KMS-11 (cell line): ENCODE data around the gene MFSD8.
"Not testable (repeated sequence)": the region's sequence is repeated elsewhere in the genome, so short reads cannot be mapped to it uniquely, and the experiment has no call there.

Experiments
- H2AFZ ChIP-seq: fragments of 200-600 bp; sonication (generic); 2 replicates; pipeline ENCODE4 v1.6.1; 2016; ENCODE audit warnings: antibody characterized with exemption, mixed run types, low read depth
- H3K27ac ChIP-seq: fragments of 200-600 bp; sonication (generic); 2 replicates; pipeline ENCODE4 v1.6.1; 2016; ENCODE audit warnings: mild to moderate bottlenecking, mixed run types
- H3K27me3 ChIP-seq: fragments of 200-600 bp; sonication (generic); 2 replicates; pipeline ENCODE4 v1.6.1; 2017; ENCODE audit warnings: mild to moderate bottlenecking, low read depth, mixed run types, moderate library complexity; ENCODE audit not compliant: insufficient read depth
- H3K36me3 ChIP-seq: fragments of 200-600 bp; sonication (generic); 2 replicates; pipeline ENCODE4 v1.6.1; 2017; ENCODE audit warnings: mild to moderate bottlenecking, mixed run types; ENCODE audit not compliant: insufficient read depth
- H3K4me1 ChIP-seq: fragments of 200-600 bp; sonication (generic); 2 replicates; pipeline ENCODE4 v1.6.1; 2016; ENCODE audit warnings: mild to moderate bottlenecking, low read depth, mixed run types; ENCODE audit not compliant: poor library complexity, severe bottlenecking
- H3K4me2 ChIP-seq: fragments of 200-600 bp; sonication (generic); 2 replicates; pipeline ENCODE4 v1.7.0; 2016; ENCODE audit warnings: mild to moderate bottlenecking, mixed run types
- H3K4me3 ChIP-seq: fragments of 200-600 bp; sonication (generic); IDR thresholded peaks from 2 replicates; pipeline ENCODE4 v1.6.1; 2017; ENCODE audit warnings: low read depth, low read length, mixed read lengths; ENCODE audit not compliant: insufficient read depth
- H3K79me2 ChIP-seq: fragments of 200-600 bp; sonication (generic); 2 replicates; pipeline ENCODE4 v1.6.1; 2016; ENCODE audit warnings: low read depth, mixed run types; ENCODE audit not compliant: insufficient read depth
- H3K9ac ChIP-seq: fragments of 200-600 bp; sonication (generic); 2 replicates; pipeline ENCODE4 v1.6.1; 2016; ENCODE audit warnings: mild to moderate bottlenecking, mixed run types
- H4K20me1 ChIP-seq: fragments of 200-600 bp; sonication (generic); 2 replicates; pipeline ENCODE4 v1.6.1; 2016; ENCODE audit warnings: mild to moderate bottlenecking, mixed run types; ENCODE audit not compliant: insufficient read depth
- CTCF ChIP-seq: fragments of 200-600 bp; sonication (generic); conservative IDR thresholded peaks from 2 replicates; pipeline ENCODE4 v1.6.1; 2017; ENCODE audit warnings: low read depth, mild to moderate bottlenecking, antibody characterized with exemption, low read length, moderate library complexity, mixed read lengths

The MFSD8 gene

GRCh38 chr4:127967141-127967775, 2.3 kb upstream of the MFSD8 start:
- H3K27ac ChIP-seq, result no peak overlapping the region
- H2AFZ ChIP-seq, result no peak overlapping the region
- H3K4me2 ChIP-seq, result no peak overlapping the region; the same call in 1 of the 2 replicates
- 0 out of 2 replicates have a peak, but pooled peaks cover 4% of the 10 kb centered on the region for H3K36me3 ChIP-seq
- H3K27me3 ChIP-seq, result no peaks in the 10 kb centered on the region
- no peak overlapping the region for H3K4me3 ChIP-seq
- no peak for TF ChIP-seq CTCF
- H3K9ac ChIP-seq, result no peak overlapping the region
- peaks cover 64% of the 10 kb centered on the region; the same call in 1 of the 2 replicates for H3K79me2 ChIP-seq
- H3K4me1 ChIP-seq, result peaks cover 10% of the 10 kb centered on the region
- H4K20me1 ChIP-seq, result no peaks in the 10 kb centered on the region

- Histone ChIP-seq H3K4me2 (peak overlapping the region; percentile 95), H2AFZ (peak overlapping the region; percentile 78), H4K20me1 (no peaks in the 10 kb centered on the region), H3K79me2 (peaks cover 65% of the 10 kb centered on the region; the same call in 1 of the 2 replicates), H3K27ac (peak overlapping the region; percentile 74), H3K4me3 (no peak overlapping the region), H3K9ac (peak overlapping the region; percentile 82), H3K36me3 (0 out of 2 replicates have a peak, but pooled peaks cover 4% of the 10 kb centered on the region), H3K27me3 (no peaks in the 10 kb centered on the region), H3K4me1 (peaks cover 6% of the 10 kb centered on the region)
- no peak for TF ChIP-seq CTCF
Measured at GRCh38 chr4:127965803-127966175, 816 bp upstream of the MFSD8 start.

GRCh38 chr4:127964426-127965061, 429 bp downstream of the MFSD8 start:
- not testable (repeated sequence) for H4K20me1 ChIP-seq, H3K27me3 ChIP-seq, H3K36me3 ChIP-seq, H3K4me3 ChIP-seq, H3K4me1 ChIP-seq
- H3K79me2 ChIP-seq, result peaks cover 57% of the 10 kb centered on the region; the same call in 1 of the 2 replicates
- peak overlapping the region; percentile 78 for H2AFZ ChIP-seq
- H3K4me2 ChIP-seq, result peak overlapping the region; percentile 38; the same call in 1 of the 2 replicates
- peak overlapping the region; percentile 74 for H3K27ac ChIP-seq
- peak overlapping the region; percentile 82 for H3K9ac ChIP-seq

GRCh38 chr4:127963633-127964398, 1.2 kb downstream of the MFSD8 start:
- H3K27me3 ChIP-seq, H3K27ac ChIP-seq, H4K20me1 ChIP-seq, H3K36me3 ChIP-seq, H3K4me1 ChIP-seq, H3K4me3 ChIP-seq, H2AFZ ChIP-seq: not testable (repeated sequence)
- peak overlapping the region; percentile 82; the same call in 1 of the 2 replicates for H3K9ac ChIP-seq
- H3K4me2 ChIP-seq, result peak overlapping the region; percentile 38; the same call in 1 of the 2 replicates
- H3K79me2 ChIP-seq, result peaks cover 49% of the 10 kb centered on the region; the same call in 1 of the 2 replicates

GRCh38 chr4:127959794-127960193, 5.2 kb downstream of the MFSD8 start:
- Histone ChIP-seq H3K9ac (no peak overlapping the region), H4K20me1 (no peaks in the 10 kb centered on the region), H3K4me1 (no peaks in the 10 kb centered on the region), H3K79me2 (peaks cover 21% of the 10 kb centered on the region; the same call in 1 of the 2 replicates), H3K27ac (no peak overlapping the region), H3K4me2 (no peak overlapping the region), H3K4me3 (no peak overlapping the region), H3K36me3 (no peaks in the 10 kb centered on the region), H3K27me3 (no peaks in the 10 kb centered on the region), H2AFZ (no peak overlapping the region)
- no peak for TF ChIP-seq CTCF
